HepG2 (cell line): Measurements from ENCODE around the gene TBC1D26.

ENCODE experiments used
- FOXJ3 ChIP-seq: sonication (generic); formaldehyde crosslinking; IDR thresholded peaks from 2 replicates; pipeline ENCODE4 v1.4.0; 2020; ENCODE audit warnings: missing genetic modification reagents, mild to moderate bottlenecking, borderline replicate concordance
- JUN ChIP-seq: sonication (generic); formaldehyde crosslinking; IDR thresholded peaks from 2 replicates; pipeline ENCODE4 v1.4.0; 2020; ENCODE audit warnings: mild to moderate bottlenecking, missing genetic modification reagents
- KAT8 ChIP-seq: IDR thresholded peaks from 2 replicates; pipeline ENCODE4 v1.6.1; 2016; ENCODE audit warnings: missing genetic modification reagents, missing compliant biosample characterization
- MYC ChIP-seq: sonication (generic); formaldehyde crosslinking; IDR thresholded peaks from 2 replicates; pipeline ENCODE4 v1.9.0; 2021; ENCODE audit warnings: missing genetic modification reagents, borderline replicate concordance
- REXO4 ChIP-seq: sonication (generic); formaldehyde crosslinking; IDR thresholded peaks from 2 replicates; pipeline ENCODE4 v1.8.0; 2022; ENCODE audit warnings: missing genetic modification reagents, mild to moderate bottlenecking, borderline replicate concordance
- TF ChIP-seq, protein P1 (sequence below): IDR thresholded peaks from 2 replicates; pipeline ENCODE4 v1.6.1; 2012; ENCODE audit warnings: inconsistent platforms
- TF ChIP-seq, protein P2 (sequence below): sonication (generic); formaldehyde crosslinking; IDR thresholded peaks from 2 replicates; pipeline ENCODE4 v1.5.1; 2020; ENCODE audit warnings: missing genetic modification reagents, mild to moderate bottlenecking, borderline replicate concordance
- TF ChIP-seq, protein P3 (sequence below): sonication (generic); formaldehyde crosslinking; IDR thresholded peaks from 2 replicates; pipeline ENCODE4 v1.5.0; 2020; ENCODE audit warnings: mild to moderate bottlenecking, missing genetic modification reagents, moderate library complexity

DNA sequence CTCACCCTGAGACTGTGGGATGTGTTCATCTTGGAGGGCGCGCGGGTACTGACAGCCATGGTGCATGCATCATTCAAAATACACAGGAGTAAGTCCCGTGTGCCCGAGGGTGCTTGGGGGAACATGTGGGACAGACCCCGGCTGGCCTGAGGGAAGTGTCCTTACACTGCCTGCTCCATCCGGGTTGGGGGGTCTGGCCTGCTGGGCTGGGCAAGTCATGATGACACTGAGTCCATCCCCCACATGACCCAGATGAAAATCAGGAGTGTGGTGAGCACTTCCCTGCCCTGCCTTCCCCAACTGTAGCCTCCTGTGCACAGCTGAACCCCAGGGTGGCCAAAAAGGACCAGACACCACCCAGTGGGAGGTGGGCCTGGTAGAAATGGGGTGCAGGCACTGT lies 10.8 kb downstream of the TBC1D26 start:
- TF ChIP-seq, protein P1, sequence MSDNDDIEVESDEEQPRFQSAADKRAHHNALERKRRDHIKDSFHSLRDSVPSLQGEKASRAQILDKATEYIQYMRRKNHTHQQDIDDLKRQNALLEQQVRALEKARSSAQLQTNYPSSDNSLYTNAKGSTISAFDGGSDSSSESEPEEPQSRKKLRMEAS, result no peak
- TF ChIP-seq, protein P2, sequence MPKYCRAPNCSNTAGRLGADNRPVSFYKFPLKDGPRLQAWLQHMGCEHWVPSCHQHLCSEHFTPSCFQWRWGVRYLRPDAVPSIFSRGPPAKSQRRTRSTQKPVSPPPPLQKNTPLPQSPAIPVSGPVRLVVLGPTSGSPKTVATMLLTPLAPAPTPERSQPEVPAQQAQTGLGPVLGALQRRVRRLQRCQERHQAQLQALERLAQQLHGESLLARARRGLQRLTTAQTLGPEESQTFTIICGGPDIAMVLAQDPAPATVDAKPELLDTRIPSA (CRISPR knock-in tag), result no peak
- no peak for TF ChIP-seq KAT8 (CRISPR knock-in tag)
- TF ChIP-seq, protein P3, sequence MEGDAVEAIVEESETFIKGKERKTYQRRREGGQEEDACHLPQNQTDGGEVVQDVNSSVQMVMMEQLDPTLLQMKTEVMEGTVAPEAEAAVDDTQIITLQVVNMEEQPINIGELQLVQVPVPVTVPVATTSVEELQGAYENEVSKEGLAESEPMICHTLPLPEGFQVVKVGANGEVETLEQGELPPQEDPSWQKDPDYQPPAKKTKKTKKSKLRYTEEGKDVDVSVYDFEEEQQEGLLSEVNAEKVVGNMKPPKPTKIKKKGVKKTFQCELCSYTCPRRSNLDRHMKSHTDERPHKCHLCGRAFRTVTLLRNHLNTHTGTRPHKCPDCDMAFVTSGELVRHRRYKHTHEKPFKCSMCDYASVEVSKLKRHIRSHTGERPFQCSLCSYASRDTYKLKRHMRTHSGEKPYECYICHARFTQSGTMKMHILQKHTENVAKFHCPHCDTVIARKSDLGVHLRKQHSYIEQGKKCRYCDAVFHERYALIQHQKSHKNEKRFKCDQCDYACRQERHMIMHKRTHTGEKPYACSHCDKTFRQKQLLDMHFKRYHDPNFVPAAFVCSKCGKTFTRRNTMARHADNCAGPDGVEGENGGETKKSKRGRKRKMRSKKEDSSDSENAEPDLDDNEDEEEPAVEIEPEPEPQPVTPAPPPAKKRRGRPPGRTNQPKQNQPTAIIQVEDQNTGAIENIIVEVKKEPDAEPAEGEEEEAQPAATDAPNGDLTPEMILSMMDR (CRISPR knock-in tag), result no peak
- TF ChIP-seq FOXJ3, result no peak
- TF ChIP-seq MYC, result no peak
- no peak for TF ChIP-seq JUN
- TF ChIP-seq REXO4, result no peak
